ENCODE results near the gene FGF13. TPM values are rescaled to one million over a fixed set of nuclear protein-coding genes. Genes with fewer than 3 reads are reported as not detected.

Gene FGF13
- total RNA-seq, 3 donors from 2014 or later (not counting 1 experiment from before 2014, with no cell fraction given), result not detected

DNA sequence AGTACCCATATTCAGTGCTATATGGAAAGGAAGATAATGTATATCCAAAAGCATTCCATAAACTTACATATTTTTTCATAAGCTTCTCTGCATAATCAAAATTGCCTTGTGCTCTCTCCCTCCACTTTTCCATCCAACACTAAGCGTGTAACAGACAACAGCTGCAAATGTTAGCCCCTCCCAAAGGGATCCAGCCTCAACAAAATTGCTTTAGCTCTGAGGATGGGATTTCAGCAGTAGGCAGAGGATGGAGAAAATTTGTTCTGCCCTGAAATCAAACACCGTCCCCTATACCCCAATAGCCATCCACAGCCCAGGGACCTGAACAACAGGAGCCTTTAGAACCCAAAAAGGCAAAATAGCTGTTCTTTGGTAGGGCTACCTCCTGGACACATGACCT, 28.8 kb upstream of the FGF13 start:
- H3K36me3 ChIP-seq (ENCODE audit: control insufficient read depth, insufficient read depth, low read length), result no peaks in the 10 kb centered on the region
- ATAC-seq (no peak), DNase-seq (no peak)
- Mint-ChIP-seq H3K27ac (no peak overlapping the region), H3K36me3 (no peaks in the 10 kb centered on the region), H3K4me1 (no peaks in the 10 kb centered on the region), H3K4me3 (no peak overlapping the region), H3K27me3 (ENCODE audit: low read depth in 2 of 2) (peaks cover 0 to 24% of the 10 kb centered on the region in 2 donors), H3K9me3 (no peaks in the 10 kb centered on the region)
- 67% methylated on average over 1 of the region's 2 CpGs for WGBS (ENCODE audit: insufficient coverage)
- H3K27me3 ChIP-seq (ENCODE audit: control insufficient read depth, insufficient read depth, low read length), result no peaks in the 10 kb centered on the region
- no peak overlapping the region for H3K27ac ChIP-seq (ENCODE audit: low read length)
- TF ChIP-seq, protein P1, sequence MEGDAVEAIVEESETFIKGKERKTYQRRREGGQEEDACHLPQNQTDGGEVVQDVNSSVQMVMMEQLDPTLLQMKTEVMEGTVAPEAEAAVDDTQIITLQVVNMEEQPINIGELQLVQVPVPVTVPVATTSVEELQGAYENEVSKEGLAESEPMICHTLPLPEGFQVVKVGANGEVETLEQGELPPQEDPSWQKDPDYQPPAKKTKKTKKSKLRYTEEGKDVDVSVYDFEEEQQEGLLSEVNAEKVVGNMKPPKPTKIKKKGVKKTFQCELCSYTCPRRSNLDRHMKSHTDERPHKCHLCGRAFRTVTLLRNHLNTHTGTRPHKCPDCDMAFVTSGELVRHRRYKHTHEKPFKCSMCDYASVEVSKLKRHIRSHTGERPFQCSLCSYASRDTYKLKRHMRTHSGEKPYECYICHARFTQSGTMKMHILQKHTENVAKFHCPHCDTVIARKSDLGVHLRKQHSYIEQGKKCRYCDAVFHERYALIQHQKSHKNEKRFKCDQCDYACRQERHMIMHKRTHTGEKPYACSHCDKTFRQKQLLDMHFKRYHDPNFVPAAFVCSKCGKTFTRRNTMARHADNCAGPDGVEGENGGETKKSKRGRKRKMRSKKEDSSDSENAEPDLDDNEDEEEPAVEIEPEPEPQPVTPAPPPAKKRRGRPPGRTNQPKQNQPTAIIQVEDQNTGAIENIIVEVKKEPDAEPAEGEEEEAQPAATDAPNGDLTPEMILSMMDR (IDR thresholded peaks at IDR 0.05), result no peak
- intact Hi-C loops (cut with micrococcal nuclease), result no loop called here
- H3K4me1 ChIP-seq (ENCODE audit: control insufficient read depth, insufficient read depth, low read length), result no peaks in the 10 kb centered on the region
- H3K4me3 ChIP-seq (ENCODE audit: low read length), result no peak overlapping the region
- no peaks in the 10 kb centered on the region for H3K9me3 ChIP-seq (ENCODE audit: control insufficient read depth, insufficient read depth, low read length)

DNA sequence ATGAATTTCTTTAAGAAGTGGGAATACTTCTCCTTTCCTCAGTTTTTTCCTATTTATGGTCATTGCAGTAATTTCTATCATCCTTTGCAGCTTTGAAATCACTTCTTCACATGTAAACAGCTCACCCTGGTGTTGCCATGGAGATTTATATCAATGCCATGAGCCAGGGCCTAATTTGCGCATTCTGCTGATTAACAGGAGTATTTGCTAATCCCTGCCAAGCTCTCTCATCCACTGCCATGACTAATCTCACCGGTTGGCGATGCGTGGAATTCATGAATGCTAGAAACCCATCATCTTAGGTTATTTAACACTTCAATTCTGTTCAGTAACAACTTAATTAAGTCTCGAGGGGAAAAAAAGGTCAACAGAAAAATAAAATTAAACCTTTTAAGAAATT, 11.8 kb upstream of the FGF13 start:
- Mint-ChIP-seq H3K27ac (no peak overlapping the region), H3K4me3 (no peak overlapping the region), H3K36me3 (no peaks in the 10 kb centered on the region), H3K4me1 (no peaks in the 10 kb centered on the region), H3K9me3 (no peaks in the 10 kb centered on the region), H3K27me3 (ENCODE audit: low read depth in 2 of 2) (peaks cover 0 to 24% of the 10 kb centered on the region in 2 donors)
- Histone ChIP-seq H3K9me3 (ENCODE audit: control insufficient read depth, insufficient read depth, low read length) (no peaks in the 10 kb centered on the region), H3K4me1 (ENCODE audit: control insufficient read depth, insufficient read depth, low read length) (no peaks in the 10 kb centered on the region), H3K27me3 (ENCODE audit: control insufficient read depth, insufficient read depth, low read length) (no peaks in the 10 kb centered on the region), H3K27ac (ENCODE audit: low read length) (no peak overlapping the region), H3K36me3 (ENCODE audit: control insufficient read depth, insufficient read depth, low read length) (no peaks in the 10 kb centered on the region), H3K4me3 (ENCODE audit: low read length) (no peak overlapping the region)
- TF ChIP-seq, protein P1 (IDR thresholded peaks at IDR 0.05), result no peak
- 98% methylated on average over 4 of the region's 5 CpGs for whole genome bisulfite sequencing (ENCODE audit: insufficient coverage)
- ATAC-seq, result no peak
- DNase-seq, result no peak
- intact Hi-C loops (cut with micrococcal nuclease), result no loop called here

DNA sequence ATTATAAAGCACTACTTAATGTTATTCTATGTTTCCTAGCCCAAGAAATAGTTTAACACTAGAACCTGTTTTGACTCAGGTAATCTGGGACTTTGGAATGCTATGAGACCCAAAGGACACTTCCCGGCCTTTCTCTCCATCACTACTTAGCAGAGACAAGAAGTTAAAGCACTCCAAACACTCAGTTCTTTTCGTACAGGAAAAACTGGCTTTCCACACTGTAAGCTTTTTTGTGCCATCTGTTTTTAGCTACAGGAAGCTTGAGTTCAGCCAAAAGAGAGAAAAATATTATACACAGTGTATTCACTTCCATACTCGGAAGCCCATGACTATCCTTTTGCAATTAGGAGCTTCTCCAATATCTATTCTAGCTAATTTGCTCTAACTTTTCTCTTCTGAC, 7.9 kb upstream of the FGF13 start:
- Mint-ChIP-seq H3K9me3 (no peaks in the 10 kb centered on the region), H3K27me3 (ENCODE audit: low read depth in 2 of 2) (peaks cover 12 to 53% of the 10 kb centered on the region in 2 donors), H3K36me3 (no peaks in the 10 kb centered on the region), H3K27ac (no peak overlapping the region), H3K4me3 (no peak overlapping the region), H3K4me1 (no peaks in the 10 kb centered on the region)
- Histone ChIP-seq H3K27me3 (ENCODE audit: control insufficient read depth, insufficient read depth, low read length) (no peaks in the 10 kb centered on the region), H3K36me3 (ENCODE audit: control insufficient read depth, insufficient read depth, low read length) (no peaks in the 10 kb centered on the region), H3K9me3 (ENCODE audit: control insufficient read depth, insufficient read depth, low read length) (no peaks in the 10 kb centered on the region), H3K27ac (ENCODE audit: low read length) (no peak overlapping the region), H3K4me1 (ENCODE audit: control insufficient read depth, insufficient read depth, low read length) (no peaks in the 10 kb centered on the region), H3K4me3 (ENCODE audit: low read length) (no peak overlapping the region)
- DNase-seq (no peak), ATAC-seq (no peak)
- 47% methylated on average over 2 of the region's 3 CpGs for WGBS (ENCODE audit: insufficient coverage)
- TF ChIP-seq, protein P1 (IDR thresholded peaks at IDR 0.05), result no peak
- intact Hi-C loops (cut with micrococcal nuclease), result no loop called here

DNA sequence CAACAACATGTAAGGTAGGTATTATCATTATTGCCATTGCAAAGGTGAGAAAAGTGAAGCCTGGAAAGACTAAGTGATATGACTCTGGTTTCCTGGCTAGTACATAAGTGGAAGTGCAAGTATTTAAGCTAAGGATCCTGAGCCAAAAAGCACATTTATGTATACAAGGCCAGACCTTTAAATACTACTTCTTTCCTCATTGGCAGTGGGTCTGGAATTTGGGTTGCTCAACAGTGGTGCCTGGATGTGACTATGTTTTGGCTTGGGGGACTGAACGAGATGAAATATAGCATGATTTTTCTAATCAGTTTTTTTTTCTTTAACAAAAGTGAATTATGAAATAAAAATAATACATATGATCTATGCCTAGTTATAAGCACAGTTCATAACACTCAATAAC, 7.4 kb upstream of the FGF13 start:
- Histone ChIP-seq H3K4me1 (ENCODE audit: control insufficient read depth, insufficient read depth, low read length) (no peaks in the 10 kb centered on the region), H3K27me3 (ENCODE audit: control insufficient read depth, insufficient read depth, low read length) (no peaks in the 10 kb centered on the region), H3K27ac (ENCODE audit: low read length) (no peak overlapping the region), H3K9me3 (ENCODE audit: control insufficient read depth, insufficient read depth, low read length) (no peaks in the 10 kb centered on the region), H3K4me3 (ENCODE audit: low read length) (no peak overlapping the region), H3K36me3 (ENCODE audit: control insufficient read depth, insufficient read depth, low read length) (no peaks in the 10 kb centered on the region)
- intact Hi-C loops (cut with micrococcal nuclease), result no loop called here
- DNase-seq, result no peak
- Mint-ChIP-seq H3K9me3 (no peaks in the 10 kb centered on the region), H3K27me3 (ENCODE audit: low read depth in 2 of 2) (peaks cover 12 to 55% of the 10 kb centered on the region in 2 donors), H3K4me3 (no peak overlapping the region), H3K36me3 (no peaks in the 10 kb centered on the region), H3K4me1 (no peaks in the 10 kb centered on the region), H3K27ac (no peak overlapping the region)
- no CpG with 5 or more reads among the region's 1 CpG for WGBS (ENCODE audit: insufficient coverage)
- ATAC-seq, result no peak
- TF ChIP-seq, protein P1 (IDR thresholded peaks at IDR 0.05), result no peak

Measured in natural killer cell (primary cell).